NK-92 (cell line): ENCODE data around the gene POLR3K.

Experiments used
- DNase-seq: peaks from one replicate; lab custom pipeline; 2025; ENCODE audit not compliant: unreplicated experiment; lab: John Stamatoyannopoulos, UW

The POLR3K gene

GRCh38 chr16:66309-67182 is 13.1 kb upstream of the POLR3K start:
- no peak for DNase-seq

- peak; percentile 56 for DNase-seq
These were observed 12.3 kb upstream of the POLR3K start for GRCh38 chr16:65745-66144.

- no peak for DNase-seq
These were observed 11.5 kb upstream of the POLR3K start for GRCh38 chr16:64914-65255.

GRCh38 chr16:63998-64913 is 10.8 kb upstream of the POLR3K start:
- DNase-seq = no peak

GRCh38 chr16:63466-63865 is 10.1 kb upstream of the POLR3K start:
- DNase-seq = no peak

GRCh38 chr16:62968-63391 is 9.6 kb upstream of the POLR3K start:
- DNase-seq = no peak

GRCh38 chr16:62283-62967 is 9.0 kb upstream of the POLR3K start:
- no peak for DNase-seq

- DNase-seq = no peak
These were observed 8.5 kb upstream of the POLR3K start for GRCh38 chr16:61879-62281.

- no peak for DNase-seq
These were observed 7.8 kb upstream of the POLR3K start for GRCh38 chr16:60929-61878.

- DNase-seq = no peak
These were observed 6.8 kb upstream of the POLR3K start for GRCh38 chr16:60166-60565.

GRCh38 chr16:59440-60059 is 6.1 kb upstream of the POLR3K start:
- no peak for DNase-seq

GRCh38 chr16:58491-59439 is 5.4 kb upstream of the POLR3K start:
- DNase-seq = no peak

- DNase-seq = no peak
These were observed 4.3 kb upstream of the POLR3K start for GRCh38 chr16:57711-58110.

- DNase-seq = no peak
These were observed 3.0 kb upstream of the POLR3K start for GRCh38 chr16:56231-56927.

- DNase-seq = no peak
These were observed 2.2 kb upstream of the POLR3K start for GRCh38 chr16:55571-56136.

GRCh38 chr16:54237-54581 is 801 bp upstream of the POLR3K start:
- DNase-seq = no peak

GRCh38 chr16:50769-51591 is 2.4 kb downstream of the POLR3K start:
- no peak for DNase-seq
